Neural progenitor cell (in vitro differentiated cells): ENCODE data around the gene PLA2G4A. TPM values are rescaled to one million over a fixed set of nuclear protein-coding genes. Genes with fewer than 3 reads are reported as not detected.

Source experiments
- DNase-seq: peaks from one replicate; pipeline ENCODE4 v3.0.0-alpha.2; 2016; ENCODE audit warnings: low spot score
- H2AFZ ChIP-seq: fragments of 200-600 bp; sonication (generic); replicated peaks from 2 replicates; pipeline ENCODE4 v1.6.1; 2016; ENCODE audit warnings: antibody characterized with exemption
- H3F3A ChIP-seq: fragments of 200-600 bp; sonication (generic); 2 replicates; pipeline ENCODE4 v1.6.1; 2016; ENCODE audit warnings: antibody characterized with exemption, low read depth
- H3K27ac ChIP-seq: fragments of 200-600 bp; sonication (generic); 2 replicates; pipeline ENCODE4 v1.5.1; 2016; ENCODE audit warnings: mild to moderate bottlenecking
- H3K27me3 ChIP-seq: fragments of 200-600 bp; sonication (generic); 2 replicates; pipeline ENCODE4 v1.6.1; 2016; ENCODE audit warnings: mild to moderate bottlenecking, moderate library complexity
- H3K36me3 ChIP-seq: fragments of 200-600 bp; sonication (generic); 2 replicates; pipeline ENCODE4 v1.5.1; 2016
- H3K4me1 ChIP-seq: fragments of 200-600 bp; sonication (generic); 2 replicates; pipeline ENCODE4 v1.6.1; 2016; ENCODE audit warnings: mixed run types
- H3K4me2 ChIP-seq: fragments of 200-600 bp; sonication (generic); 2 replicates; pipeline ENCODE4 v1.6.1; 2016
- H3K4me3 ChIP-seq: fragments of 200-600 bp; sonication (generic); 2 replicates; pipeline ENCODE4 v1.5.1; 2016
- H3K79me2 ChIP-seq: fragments of 200-600 bp; sonication (generic); 2 replicates; pipeline ENCODE4 v1.6.1; 2016; ENCODE audit warnings: low read depth
- H3K9ac ChIP-seq: fragments of 200-600 bp; sonication (generic); 2 replicates; pipeline ENCODE4 v1.6.1; 2016
- H3K9me3 ChIP-seq: fragments of 200-600 bp; sonication (generic); 2 replicates; pipeline ENCODE4 v1.5.1; 2016; ENCODE audit warnings: low read depth
- H4K20me1 ChIP-seq: fragments of 200-600 bp; sonication (generic); 2 replicates; pipeline ENCODE4 v1.6.1; 2016; ENCODE audit warnings: low read depth
- H3K27ac Mint-ChIP-seq: 3 replicates; pipeline ENCODE4 v1.8.0; 2021; ENCODE audit warnings: mixed read lengths
- H3K27me3 Mint-ChIP-seq: 2 replicates; pipeline ENCODE4 v1.8.0; 2022; ENCODE audit warnings: low read depth, mild to moderate bottlenecking, inconsistent platforms, moderate library complexity, mixed read lengths; ENCODE audit not compliant: insufficient read depth
- H3K36me3 Mint-ChIP-seq: 3 replicates; pipeline ENCODE4 v1.8.0; 2021; ENCODE audit warnings: mixed read lengths
- H3K4me1 Mint-ChIP-seq: 3 replicates; pipeline ENCODE4 v1.8.0; 2021; ENCODE audit warnings: mixed read lengths
- H3K4me3 Mint-ChIP-seq: 3 replicates; pipeline ENCODE4 v1.8.0; 2021; ENCODE audit warnings: mild to moderate bottlenecking, moderate library complexity, mixed read lengths
- H3K9me3 Mint-ChIP-seq: 3 replicates; pipeline ENCODE4 v1.8.0; 2020; ENCODE audit warnings: mixed read lengths
- CTCF ChIP-seq: fragments of 200-600 bp; sonication (generic); IDR thresholded peaks from 2 replicates; pipeline ENCODE4 v1.5.1; 2017; ENCODE audit warnings: antibody characterized with exemption, mild to moderate bottlenecking
- EZH2 ChIP-seq: fragments of 200-600 bp; sonication (generic); IDR thresholded peaks from 2 replicates; pipeline ENCODE4 v1.6.1; 2017; ENCODE audit warnings: antibody characterized with exemption, mild to moderate bottlenecking, moderate library complexity
- EZH2phosphoT487 ChIP-seq: fragments of 200-600 bp; sonication (generic); IDR thresholded peaks from 2 replicates; pipeline ENCODE4 v1.6.1; 2017; ENCODE audit warnings: antibody characterized with exemption
- total RNA-seq: library from RNA; depleted of rRNA; stranded (reverse); fragments of >200 nt; gene quantifications from 2 replicates; pipeline ENCODE4 v1.2.3, GENCODE V29; 2015; ENCODE audit warnings: low replicate concordance

Gene PLA2G4A
- total RNA-seq, 1 donor from 2014 or later, result 1.0 TPM

- no peaks in the 10 kb centered on the region for H3K27me3 Mint-ChIP-seq
- H3K4me3 ChIP-seq, result no peak overlapping the region
- no peak overlapping the region for H2AFZ ChIP-seq
- no peaks in the 10 kb centered on the region for H3K36me3 Mint-ChIP-seq
- H3K9ac ChIP-seq, result no peak overlapping the region
- H3K27ac ChIP-seq, result no peak overlapping the region
- H3K4me1 Mint-ChIP-seq, result no peaks in the 10 kb centered on the region
- no peaks in the 10 kb centered on the region for H3K9me3 ChIP-seq
- no peaks in the 10 kb centered on the region for H4K20me1 ChIP-seq
- no peaks in the 10 kb centered on the region for H3K27me3 ChIP-seq
- H3K36me3 ChIP-seq, result no peaks in the 10 kb centered on the region
- TF ChIP-seq CTCF, result no peak
- no peak for TF ChIP-seq EZH2
- TF ChIP-seq EZH2phosphoT487, result no peak
- H3K4me1 ChIP-seq, result no peaks in the 10 kb centered on the region
- H3K4me3 Mint-ChIP-seq, result no peak overlapping the region
- H3K27ac Mint-ChIP-seq, result no peak overlapping the region
- no peaks in the 10 kb centered on the region for H3K9me3 Mint-ChIP-seq
- no peak overlapping the region for H3K4me2 ChIP-seq
- DNase-seq, result no peak
- H3F3A ChIP-seq, result no peaks in the 10 kb centered on the region
- H3K79me2 ChIP-seq, result no peaks in the 10 kb centered on the region
Measured at GRCh38 chr1:186849271-186849671, 20.5 kb downstream of the PLA2G4A start.

GRCh38 chr1:186849826-186850225 is 21.1 kb downstream of the PLA2G4A start:
- Mint-ChIP-seq H3K27ac (no peak overlapping the region), H3K36me3 (no peaks in the 10 kb centered on the region), H3K27me3 (no peaks in the 10 kb centered on the region), H3K4me1 (no peaks in the 10 kb centered on the region), H3K9me3 (no peaks in the 10 kb centered on the region), H3K4me3 (no peak overlapping the region)
- Histone ChIP-seq H3K79me2 (no peaks in the 10 kb centered on the region), H3K27ac (no peak overlapping the region), H3K4me1 (no peaks in the 10 kb centered on the region), H3K36me3 (no peaks in the 10 kb centered on the region), H3K27me3 (no peaks in the 10 kb centered on the region), H3K4me3 (no peak overlapping the region), H3K4me2 (no peak overlapping the region), H4K20me1 (no peaks in the 10 kb centered on the region), H3K9me3 (no peaks in the 10 kb centered on the region), H2AFZ (no peak overlapping the region), H3F3A (no peaks in the 10 kb centered on the region), H3K9ac (no peak overlapping the region)
- DNase-seq, result no peak
- TF ChIP-seq CTCF (no peak), EZH2 (no peak), EZH2phosphoT487 (no peak)

- Histone ChIP-seq H3K9ac (no peak overlapping the region), H4K20me1 (no peaks in the 10 kb centered on the region), H3F3A (no peaks in the 10 kb centered on the region), H3K27me3 (no peaks in the 10 kb centered on the region), H3K9me3 (no peaks in the 10 kb centered on the region), H2AFZ (no peak overlapping the region), H3K4me1 (no peaks in the 10 kb centered on the region), H3K4me2 (no peak overlapping the region), H3K27ac (no peak overlapping the region), H3K36me3 (no peaks in the 10 kb centered on the region), H3K79me2 (no peaks in the 10 kb centered on the region), H3K4me3 (no peak overlapping the region)
- Mint-ChIP-seq H3K27ac (no peak overlapping the region), H3K27me3 (peaks cover 3% of the 10 kb centered on the region), H3K4me3 (no peak overlapping the region), H3K9me3 (no peaks in the 10 kb centered on the region), H3K36me3 (no peaks in the 10 kb centered on the region), H3K4me1 (no peaks in the 10 kb centered on the region)
- TF ChIP-seq CTCF, result no peak
- no peak for TF ChIP-seq EZH2
- no peak for TF ChIP-seq EZH2phosphoT487
- DNase-seq, result no peak
Measured at GRCh38 chr1:186854102-186854501, 25.4 kb downstream of the PLA2G4A start.

- Histone ChIP-seq H3K36me3 (no peaks in the 10 kb centered on the region), H3K4me2 (no peak overlapping the region), H3K4me1 (no peaks in the 10 kb centered on the region), H3F3A (no peaks in the 10 kb centered on the region), H3K27me3 (no peaks in the 10 kb centered on the region), H3K9ac (no peak overlapping the region), H4K20me1 (no peaks in the 10 kb centered on the region), H3K4me3 (no peak overlapping the region), H2AFZ (no peak overlapping the region), H3K9me3 (no peaks in the 10 kb centered on the region), H3K27ac (no peak overlapping the region), H3K79me2 (no peaks in the 10 kb centered on the region)
- Mint-ChIP-seq H3K4me1 (no peaks in the 10 kb centered on the region), H3K27me3 (peaks cover 3% of the 10 kb centered on the region), H3K27ac (no peak overlapping the region), H3K4me3 (no peak overlapping the region), H3K9me3 (no peaks in the 10 kb centered on the region), H3K36me3 (no peaks in the 10 kb centered on the region)
- no peak for DNase-seq
- TF ChIP-seq EZH2 (no peak), CTCF (no peak), EZH2phosphoT487 (no peak)
Measured at GRCh38 chr1:186858923-186859322, 30.2 kb downstream of the PLA2G4A start.
